Measurements from ENCODE around the gene WDTC1.

DNA sequence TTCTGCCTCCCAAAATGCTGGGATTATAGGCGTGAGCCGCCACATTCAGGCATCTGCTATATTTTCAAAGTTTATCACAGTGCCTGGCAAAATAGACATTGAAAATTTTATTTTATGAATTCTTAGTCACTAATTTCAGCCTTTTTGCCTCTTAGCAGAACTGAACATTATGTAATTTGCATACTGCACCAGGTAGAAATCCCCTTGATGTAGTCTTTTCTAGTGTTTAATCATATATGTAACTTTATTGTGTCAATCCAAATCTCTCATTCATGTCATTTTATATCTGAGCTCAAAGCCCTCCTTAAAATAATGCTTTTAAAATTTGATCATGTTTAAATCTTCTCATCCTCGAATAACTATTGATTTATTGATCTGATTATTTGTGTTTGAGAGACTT is 19.2 kb downstream of the WDTC1 start:
- TF ChIP-seq JUND (IDR thresholded peaks at IDR 0.05): no peak
- TF ChIP-seq ZNF274 (IDR thresholded peaks at IDR 0.05; ENCODE audit: low read depth, low read length): no peak
- TF ChIP-seq EZH2 (IDR thresholded peaks at IDR 0.05): no peak
- TF ChIP-seq, protein P1, sequence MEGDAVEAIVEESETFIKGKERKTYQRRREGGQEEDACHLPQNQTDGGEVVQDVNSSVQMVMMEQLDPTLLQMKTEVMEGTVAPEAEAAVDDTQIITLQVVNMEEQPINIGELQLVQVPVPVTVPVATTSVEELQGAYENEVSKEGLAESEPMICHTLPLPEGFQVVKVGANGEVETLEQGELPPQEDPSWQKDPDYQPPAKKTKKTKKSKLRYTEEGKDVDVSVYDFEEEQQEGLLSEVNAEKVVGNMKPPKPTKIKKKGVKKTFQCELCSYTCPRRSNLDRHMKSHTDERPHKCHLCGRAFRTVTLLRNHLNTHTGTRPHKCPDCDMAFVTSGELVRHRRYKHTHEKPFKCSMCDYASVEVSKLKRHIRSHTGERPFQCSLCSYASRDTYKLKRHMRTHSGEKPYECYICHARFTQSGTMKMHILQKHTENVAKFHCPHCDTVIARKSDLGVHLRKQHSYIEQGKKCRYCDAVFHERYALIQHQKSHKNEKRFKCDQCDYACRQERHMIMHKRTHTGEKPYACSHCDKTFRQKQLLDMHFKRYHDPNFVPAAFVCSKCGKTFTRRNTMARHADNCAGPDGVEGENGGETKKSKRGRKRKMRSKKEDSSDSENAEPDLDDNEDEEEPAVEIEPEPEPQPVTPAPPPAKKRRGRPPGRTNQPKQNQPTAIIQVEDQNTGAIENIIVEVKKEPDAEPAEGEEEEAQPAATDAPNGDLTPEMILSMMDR (IDR thresholded peaks at IDR 0.05 in 2 of 3, conservative IDR thresholded peaks at IDR 0.05 in 1 of 3; ENCODE audit: borderline replicate concordance in 1 of 3, insufficient read depth in 1 of 3, low read depth in 2 of 3, low read length in 2 of 3): no peak

Measured in HCT116 (cell line).